HepG2 (cell line): ENCODE measurements around the gene RAG2. TPM values are rescaled to one million over a fixed set of nuclear protein-coding genes. Genes with fewer than 3 reads are reported as not detected.

Source experiments
- ATAC-seq: fragments of 200-7000 bp; cut with Tn5 transposase; 3 replicates; pipeline ENCODE4 v1.9.1; 2020; ENCODE audit warnings: mild to moderate bottlenecking, moderate library complexity
- BruUV-seq: library from RNA; stranded (reverse); fragments of 400-500 nt; replicated peaks from 2 replicates; lab custom pipeline; 2021; lab: Mats Ljungman, UMichigan
- CTCF ChIA-PET: fragments of 300-600 bp; formaldehyde crosslinking; extraction: SDS; loops from one replicate; lab custom pipeline; 2021; ENCODE audit warnings: low total read pairs, inconsistent platforms, low intra/inter-chr PET ratio; lab: Yijun Ruan, JAX
- POLR2A ChIA-PET: fragments of 350-600 bp; sonication (Branson Sonifier 250); formaldehyde crosslinking; loops from one replicate; lab custom pipeline; 2020; ENCODE audit warnings: antibody characterized with exemption, inconsistent platforms; lab: Yijun Ruan, JAX
- DNase-seq: peaks from one replicate; pipeline ENCODE4 v3.0.0-alpha.2; 2015; ENCODE audit warnings: low spot score
- FAIRE-seq: peaks from 3 replicates; lab custom pipeline; 2011; peaks lifted over from hg19 to GRCh38; lab: Jason Lieb, UNC
- H2AFZ ChIP-seq: one replicate; pipeline ENCODE4 v1.6.1; 2011; ENCODE audit warnings: low read length, inconsistent platforms
- H3K27ac ChIP-seq: fragments of 300-600 bp; 3 replicates; pipeline ENCODE4 v1.8.0; 2011; ENCODE audit warnings: mixed run types, mild to moderate bottlenecking, mixed read lengths, low read length, inconsistent platforms; ENCODE audit not compliant: insufficient read depth; ENCODE audit errors: extremely low read length
- H3K27me3 ChIP-seq, 2 experiments: fragments of 200-600 bp in 1 of 2; 2 replicates in 1 of 2; 3 replicates in 1 of 2; pipeline versions ENCODE4 v1.6.0 to v1.8.0; 2011; ENCODE audit warnings: low read length in 2 of 2, mild to moderate bottlenecking in 2 of 2, moderate library complexity in 2 of 2, inconsistent platforms in 1 of 2; ENCODE audit not compliant: insufficient read depth in 2 of 2, control insufficient read depth in 1 of 2
- H3K36me3 ChIP-seq, 2 experiments: fragments of 200-600 bp in 1 of 2; replicated peaks in 1 of 2; 2 replicates in 1 of 2; 3 replicates in 1 of 2; pipeline versions ENCODE4 v1.5.1 to v1.8.0; 2011; ENCODE audit warnings: low read length in 2 of 2, inconsistent platforms in 1 of 2; ENCODE audit not compliant: insufficient read depth in 2 of 2, control insufficient read depth in 1 of 2
- H3K4me1 ChIP-seq: 2 replicates; pipeline ENCODE4 v1.5.1; 2012; ENCODE audit warnings: low read length, inconsistent platforms; ENCODE audit not compliant: insufficient read depth
- H3K4me2 ChIP-seq: 2 replicates; pipeline ENCODE4 v1.6.0; 2011; ENCODE audit warnings: low read depth, low read length, inconsistent platforms
- H3K4me3 ChIP-seq, 3 experiments: fragments of 200-600 bp in 1 of 3; sonication (generic), shearing (Covaris generic) in 1 of 3; replicated peaks in 1 of 3; 2 replicates each; pipeline ENCODE4 v1.5.1; 2011 to 2016; ENCODE audit warnings: low read length in 3 of 3, inconsistent platforms in 2 of 3, low read depth in 2 of 3, mild to moderate bottlenecking in 2 of 3, control low read depth in 1 of 3, mixed read lengths in 1 of 3; ENCODE audit not compliant: insufficient read depth in 1 of 3
- H3K79me2 ChIP-seq: one replicate; pipeline ENCODE4 v1.6.1; 2011; ENCODE audit warnings: low read length, inconsistent platforms; ENCODE audit not compliant: insufficient read depth
- H3K9ac ChIP-seq: 2 replicates; pipeline ENCODE4 v1.6.0; 2011; ENCODE audit warnings: mild to moderate bottlenecking, low read depth, low read length, inconsistent platforms; ENCODE audit not compliant: insufficient read depth
- H3K9me3 ChIP-seq: 2 replicates; pipeline ENCODE4 v1.5.1; 2012; ENCODE audit warnings: mild to moderate bottlenecking, low read length
- H4K20me1 ChIP-seq: 2 replicates; pipeline ENCODE4 v1.6.0; 2011; ENCODE audit warnings: inconsistent platforms, mild to moderate bottlenecking, low read length, moderate library complexity; ENCODE audit not compliant: insufficient read depth
- CBX5 ChIP-seq: sonication (generic); formaldehyde crosslinking; IDR thresholded peaks from 2 replicates; pipeline ENCODE4 v1.4.0; 2020; ENCODE audit warnings: missing genetic modification reagents, borderline replicate concordance
- HOMEZ ChIP-seq: IDR thresholded peaks from 2 replicates; pipeline ENCODE4 v1.6.1; 2016; ENCODE audit warnings: low read depth
- KLF13 ChIP-seq: sonication (generic); formaldehyde crosslinking; IDR thresholded peaks from 2 replicates; pipeline ENCODE4 v1.4.0; 2020; ENCODE audit warnings: mild to moderate bottlenecking, missing genetic modification reagents
- MTA3 ChIP-seq: sonication (generic); formaldehyde crosslinking; IDR thresholded peaks from 2 replicates; pipeline ENCODE4 v1.4.0; 2020; ENCODE audit warnings: missing genetic modification reagents
- MXD1 ChIP-seq: sonication (generic); formaldehyde crosslinking; IDR thresholded peaks from 2 replicates; pipeline ENCODE4 v1.4.0; 2020; ENCODE audit warnings: mild to moderate bottlenecking, missing genetic modification reagents
- NR2F1 ChIP-seq, 2 experiments: fragments of 450-650 bp in 1 of 2; formaldehyde crosslinking in 1 of 2; IDR thresholded peaks; 2 replicates each; pipeline versions ENCODE4 v1.5.0 to v1.6.1; 2016 to 2020; ENCODE audit warnings: mild to moderate bottlenecking in 1 of 2, missing compliant biosample characterization in 1 of 2, missing genetic modification reagents in 1 of 2, moderate library complexity in 1 of 2
- PLSCR1 ChIP-seq: sonication (generic); formaldehyde crosslinking; IDR thresholded peaks from 2 replicates; pipeline ENCODE4 v1.5.0; 2020; ENCODE audit warnings: missing genetic modification reagents, mild to moderate bottlenecking, borderline replicate concordance
- REST ChIP-seq, 2 experiments: IDR thresholded peaks; 2 replicates each; pipeline ENCODE4 v1.6.1; 2011 to 2012; ENCODE audit warnings: low read length in 2 of 2, borderline replicate concordance in 1 of 2, low read depth in 1 of 2, mild to moderate bottlenecking in 1 of 2, moderate library complexity in 1 of 2
- TCF12 ChIP-seq, 2 experiments: fragments of 450-650 bp in 1 of 2; sonication (generic) in 1 of 2; formaldehyde crosslinking in 1 of 2; IDR thresholded peaks; 2 replicates each; pipeline versions ENCODE4 v1.6.1 to v1.8.0; 2017 to 2022; ENCODE audit warnings: antibody characterized with exemption in 1 of 2, mild to moderate bottlenecking in 1 of 2, missing genetic modification reagents in 1 of 2, moderate library complexity in 1 of 2
- THAP11 ChIP-seq: IDR thresholded peaks from 2 replicates; pipeline ENCODE4 v1.6.1; 2016; ENCODE audit warnings: missing biosample characterization, missing genetic modification reagents
- ZBTB42 ChIP-seq: sonication (generic); formaldehyde crosslinking; IDR thresholded peaks from 2 replicates; pipeline ENCODE4 v1.5.0; 2020; ENCODE audit warnings: mild to moderate bottlenecking, missing genetic modification reagents
- ZNF710 ChIP-seq: sonication (generic); formaldehyde crosslinking; IDR thresholded peaks from 2 replicates; pipeline ENCODE4 v1.5.0; 2020; ENCODE audit warnings: mild to moderate bottlenecking, missing genetic modification reagents, borderline replicate concordance
- in situ Hi-C: cut with HindIII; loops from 2 replicates; pipeline ENCODE4 v1.10.0; 2017; ENCODE audit warnings: low pct_unique_long_range_greater_than_20kb; ENCODE audit not compliant: extremely low pct_ligation_motif_present
- intact Hi-C: fragments of 100-400 bp; cut with micrococcal nuclease; formaldehyde crosslinking; loops from one replicate; pipeline ENCODE4 v1.10.0; 2022; ENCODE audit not compliant: unreplicated experiment
- polyA plus RNA-seq, 8 experiments: library from polyadenylated mRNA; depleted of rRNA in 3 of 8; stranded (reverse) in 7 of 8; unstranded in 1 of 8; fragments of >200 nt; fragmentation: Illumina TruSeq in 4 of 8; extraction: Trizol in 4 of 8; gene quantifications; 2 replicates each; pipeline versions ENCODE4 v1.2.1 to v1.2.3, GENCODE V29; 2011 to 2016; ENCODE audit warnings: low read depth in 4 of 8, missing spikeins in 1 of 8, mixed read lengths in 1 of 8; ENCODE audit not compliant: insufficient read depth in 1 of 8
- total RNA-seq, 5 experiments: library from RNA; depleted of rRNA; stranded (reverse); fragments of >200 nt; fragmentation: Illumina TruSeq; extraction: Trizol; gene quantifications; 2 replicates each; pipeline ENCODE4 v1.2.3, GENCODE V29; 2016; ENCODE audit warnings: low read depth in 1 of 5

RAG2 gene
- total and polyA plus RNA-seq, 2 of the 13 experiments (the other 11 are each of a cell fraction or from before 2014, with no cell fraction given): not detected

GRCh38 chr11:36557991-36558390 lies 40.0 kb downstream of the RAG2 start:
- H3K9ac ChIP-seq: no peak overlapping the region
- H3K9me3 ChIP-seq: no peaks in the 10 kb centered on the region
- H3K4me3 ChIP-seq: no peak overlapping the region
- H3K27ac ChIP-seq: no peak overlapping the region
- FAIRE-seq (no peak), DNase-seq (no peak), ATAC-seq (no peak)
- intact Hi-C loops: no loop called here
- no peaks in the 10 kb centered on the region for H4K20me1 ChIP-seq
- no peak for TF ChIP-seq PLSCR1 (CRISPR knock-in tag)
- no peak for TF ChIP-seq REST (IDR thresholded peaks at IDR 0.05; ENCODE audit: borderline replicate concordance in 1 of 2, low read depth in 1 of 2, low read length in 2 of 2)
- TF ChIP-seq ZNF710 (CRISPR knock-in tag): no peak
- no peak for TF ChIP-seq THAP11 (CRISPR knock-in tag)
- TF ChIP-seq MTA3 (CRISPR knock-in tag): no peak
- TF ChIP-seq KLF13 (CRISPR knock-in tag): no peak
- no peak for TF ChIP-seq ZBTB42 (CRISPR knock-in tag)
- no peak for TF ChIP-seq CBX5 (CRISPR knock-in tag)
- no peak for TF ChIP-seq MXD1
- TF ChIP-seq TCF12 (IDR thresholded peaks at IDR 0.05): no peak
- no peak for TF ChIP-seq TCF12 (CRISPR knock-in tag; IDR thresholded peaks at IDR 0.05)
- no peak for TF ChIP-seq NR2F1 (CRISPR knock-in tag; IDR thresholded peaks at IDR 0.05)
- TF ChIP-seq HOMEZ (CRISPR knock-in tag): no peak
- no peak overlapping the region for H2AFZ ChIP-seq
- no peaks in the 10 kb centered on the region for H3K4me1 ChIP-seq
- ChIA-PET CTCF (no interaction called here), POLR2A (no interaction called here)
- no TSS peak for BruUV-seq
- no peak overlapping the region for H3K4me2 ChIP-seq
- H3K79me2 ChIP-seq: no peaks in the 10 kb centered on the region
- in situ Hi-C loops: no loop called here
- no peaks in the 10 kb centered on the region for H3K36me3 ChIP-seq
- H3K27me3 ChIP-seq: no peaks in the 10 kb centered on the region
